ENCODE results near the gene TCF4.

- TF ChIP-seq CTCF (conservative IDR thresholded peaks at IDR 0.05; ENCODE audit: low read length): no peak
- TF ChIP-seq EZH2phosphoT487 (IDR thresholded peaks at IDR 0.05; ENCODE audit: borderline replicate concordance, low read depth, low read length): no peak
Observed at GRCh38 chr18:55503167-55503820, 84.7 kb downstream of the TCF4 start.

Measured in OCI-LY7 (cell line).